Neuronal stem cell (in vitro differentiated cells): ENCODE data around the gene TPH1.

Experiments
- DNase-seq: peaks from one replicate; pipeline ENCODE4 v3.0.0-alpha.2; 2013; ENCODE audit warnings: low spot score
- H2AFZ ChIP-seq: one replicate; pipeline ENCODE4 v1.6.1; 2013; ENCODE audit warnings: mild to moderate bottlenecking, low read length, inconsistent platforms
- H2AK5ac ChIP-seq: 2 replicates; pipeline ENCODE4 v1.6.1; 2013; ENCODE audit warnings: low read depth, mild to moderate bottlenecking, inconsistent platforms, low read length, moderate library complexity, mixed read lengths
- H2BK120ac ChIP-seq: 2 replicates; pipeline ENCODE4 v1.6.1; 2013; ENCODE audit warnings: low read depth, mild to moderate bottlenecking, inconsistent platforms, low read length, moderate library complexity, mixed read lengths
- H2BK12ac ChIP-seq: one replicate; pipeline ENCODE4 v1.6.1; 2013; ENCODE audit warnings: low read length, inconsistent platforms
- H2BK15ac ChIP-seq: 2 replicates; pipeline ENCODE4 v1.6.1; 2013; ENCODE audit warnings: mild to moderate bottlenecking, low read length, inconsistent platforms, mixed read lengths
- H2BK5ac ChIP-seq: one replicate; pipeline ENCODE4 v1.6.1; 2013; ENCODE audit warnings: inconsistent platforms, mild to moderate bottlenecking, low read length, moderate library complexity
- H3K14ac ChIP-seq: one replicate; pipeline ENCODE4 v1.6.1; 2013; ENCODE audit warnings: low read length, inconsistent platforms
- H3K18ac ChIP-seq: 2 replicates; pipeline ENCODE4 v1.6.1; 2013; ENCODE audit warnings: low read length, inconsistent platforms
- H3K23ac ChIP-seq: 2 replicates; pipeline ENCODE4 v1.6.1; 2013; ENCODE audit warnings: low read depth, mild to moderate bottlenecking, mixed read lengths, low read length, inconsistent platforms; ENCODE audit not compliant: poor library complexity
- H3K27ac ChIP-seq: replicated peaks from 3 replicates; pipeline ENCODE4 v1.5.1; 2013; ENCODE audit warnings: low read length, inconsistent platforms
- H3K27me3 ChIP-seq, 3 experiments: 2 replicates each; pipeline ENCODE4 v1.6.1; 2013; ENCODE audit warnings: low read length in 3 of 3, mild to moderate bottlenecking in 2 of 3, inconsistent platforms in 1 of 3, low read depth in 1 of 3, mixed read lengths in 1 of 3, moderate library complexity in 1 of 3; ENCODE audit not compliant: control insufficient read depth in 3 of 3, insufficient read depth in 3 of 3
- H3K36me3 ChIP-seq, 2 donors: replicated peaks in 1 of 2; 2 replicates each; pipeline ENCODE4 v1.6.1; 2013; ENCODE audit warnings: low read length in 2 of 2; ENCODE audit not compliant: control insufficient read depth in 2 of 2, insufficient read depth in 2 of 2
- H3K4ac ChIP-seq: 2 replicates; pipeline ENCODE4 v1.6.1; 2013; ENCODE audit warnings: inconsistent platforms, mild to moderate bottlenecking, low read length, moderate library complexity
- H3K4me1 ChIP-seq, 2 donors: 1 replicate in 1 of 2; 2 replicates in 1 of 2; pipeline ENCODE4 v1.6.1; 2013; ENCODE audit warnings: low read length in 2 of 2, low read depth in 1 of 2; ENCODE audit not compliant: control insufficient read depth in 2 of 2, insufficient read depth in 1 of 2
- H3K4me2 ChIP-seq: one replicate; pipeline ENCODE4 v1.6.1; 2013; ENCODE audit warnings: mild to moderate bottlenecking, low read length, inconsistent platforms; ENCODE audit not compliant: insufficient read depth, poor library complexity, severe bottlenecking
- H3K4me3 ChIP-seq, 2 donors: 2 replicates each; pipeline ENCODE4 v1.5.1; 2013; ENCODE audit warnings: low read length in 2 of 2, mild to moderate bottlenecking in 2 of 2, inconsistent platforms in 1 of 2, moderate library complexity in 1 of 2
- H3K79me1 ChIP-seq: one replicate; pipeline ENCODE4 v1.6.1; 2013; ENCODE audit warnings: low read depth, mild to moderate bottlenecking, inconsistent platforms, low read length, moderate library complexity
- H3K9ac ChIP-seq: one replicate; pipeline ENCODE4 v1.6.1; 2013; ENCODE audit warnings: mild to moderate bottlenecking, low read depth, low read length, inconsistent platforms; ENCODE audit not compliant: poor library complexity
- H3K9me3 ChIP-seq, 2 donors: replicated peaks in 1 of 2; 2 replicates each; pipeline versions ENCODE3 to v1.6.1; 2013; ENCODE audit warnings: low read length in 2 of 2, mild to moderate bottlenecking in 2 of 2, inconsistent platforms in 1 of 2, low read depth in 1 of 2, mixed read lengths in 1 of 2, moderate library complexity in 1 of 2; ENCODE audit not compliant: control insufficient read depth in 2 of 2, insufficient read depth in 1 of 2
- H4K8ac ChIP-seq: one replicate; pipeline ENCODE4 v1.6.1; 2013; ENCODE audit warnings: low read depth, mild to moderate bottlenecking, inconsistent platforms, low read length, moderate library complexity
- H4K91ac ChIP-seq: one replicate; pipeline ENCODE4 v1.6.1; 2013; ENCODE audit warnings: low read length, low read depth, mild to moderate bottlenecking, inconsistent platforms; ENCODE audit not compliant: poor library complexity
- WGBS, 2 donors: extraction: QIAGEN DNeasy Blood & Tissue Kit; methylation state at CpG; one replicate each; pipeline ENCODE4 v1.1.7; 2013; ENCODE audit warnings: missing lambda C conversion rate in 2 of 2, mixed read lengths in 1 of 2; ENCODE audit not compliant: insufficient read length in 2 of 2, insufficient replicate concordance in 1 of 2; ENCODE audit errors: extremely low coverage in 2 of 2; 5-methylcytosine and 5-hydroxymethylcytosine counted together

TPH1 gene

DNA sequence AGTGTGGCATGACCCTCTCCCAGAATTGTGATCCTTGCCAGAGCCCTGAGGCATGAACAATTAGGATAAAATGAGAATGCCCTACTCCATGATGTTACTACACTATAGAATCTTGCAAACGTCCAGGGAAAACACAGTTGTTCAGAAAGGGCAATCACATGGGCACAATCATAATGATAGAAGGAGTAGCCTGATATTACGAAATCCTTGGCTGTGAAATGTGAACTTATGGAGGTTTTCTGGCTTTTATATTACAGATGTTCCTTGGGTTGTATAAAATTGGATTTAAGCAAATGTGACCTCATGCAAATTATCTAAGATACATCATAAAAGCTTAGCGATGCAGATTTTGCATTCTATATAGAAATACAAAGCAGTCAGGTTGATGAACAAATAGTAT lies 29.4 kb upstream of the TPH1 start:
- Histone ChIP-seq H2BK5ac (no peak overlapping the region), H2BK120ac (no peak overlapping the region), H3K4me2 (no peak overlapping the region), H4K8ac (no peak overlapping the region), H4K91ac (no peak overlapping the region), H3K9ac (no peak overlapping the region), H3K4ac (no peak overlapping the region), H3K14ac (no peak overlapping the region), H3K4me1 (no peaks in the 10 kb centered on the region), H3K23ac (no peak overlapping the region), H3K27me3 (no peaks in the 10 kb centered on the region), H3K36me3 (peaks cover 5 to 44% of the 10 kb centered on the region in 2 donors), H2BK12ac (no peak overlapping the region), H2BK15ac (no peak overlapping the region), H3K4me3 (no peak overlapping the region), H2AK5ac (no peak overlapping the region), H3K79me1 (no peaks in the 10 kb centered on the region), H3K18ac (no peak overlapping the region), H2AFZ (no peak overlapping the region), H3K27ac (no peak overlapping the region), H3K9me3 (no peaks in the 10 kb centered on the region)
- no CpG with 5 or more reads among the region's 3 CpGs for WGBS, 2 donors
- DNase-seq = no peak

DNA sequence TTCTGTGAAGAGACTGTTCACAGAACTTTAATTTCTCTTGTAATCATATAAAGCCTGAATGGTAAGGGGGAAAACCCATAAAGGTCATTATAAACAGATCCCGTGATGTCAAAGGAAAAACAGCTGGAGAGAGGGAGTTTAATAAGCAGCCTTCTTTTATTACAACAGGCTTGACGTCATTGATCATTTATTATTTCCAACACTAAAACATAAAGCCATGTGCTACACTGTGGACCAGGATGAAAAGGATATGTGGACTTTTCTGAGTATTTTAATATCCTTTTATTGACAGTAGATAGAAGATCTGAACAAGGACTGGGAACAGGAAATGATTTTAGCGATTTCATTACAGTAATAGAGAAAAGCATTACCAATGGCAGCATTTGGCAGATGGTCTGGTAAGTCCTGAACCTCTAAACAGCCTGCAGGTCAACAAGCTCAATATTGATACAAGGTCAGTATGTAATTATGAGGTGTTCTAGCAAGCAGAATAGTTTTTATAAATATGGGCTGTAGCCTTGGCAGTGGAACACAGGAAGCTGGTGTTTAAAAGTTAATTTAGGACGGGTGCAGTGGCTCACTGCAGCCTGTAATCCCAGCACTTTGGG lies 25.1 kb upstream of the TPH1 start:
- no peak overlapping the region for H3K14ac ChIP-seq
- no peak overlapping the region for H3K4me3 ChIP-seq
- no peak overlapping the region for H2AK5ac ChIP-seq
- H3K18ac ChIP-seq = no peak overlapping the region
- no peaks in the 10 kb centered on the region for H3K79me1 ChIP-seq
- no peak overlapping the region for H4K91ac ChIP-seq
- H3K27ac ChIP-seq = no peak overlapping the region
- H4K8ac ChIP-seq = no peak overlapping the region
- H3K36me3 ChIP-seq = peaks cover 2 to 17% of the 10 kb centered on the region in 2 donors
- no peaks in the 10 kb centered on the region for H3K4me1 ChIP-seq
- H3K9ac ChIP-seq = no peak overlapping the region
- H2AFZ ChIP-seq = no peak overlapping the region
- no peaks in the 10 kb centered on the region for H3K9me3 ChIP-seq
- no peak overlapping the region for H2BK15ac ChIP-seq
- DNase-seq = no peak
- no peak overlapping the region for H2BK120ac ChIP-seq
- WGBS, 2 donors = no CpG with 5 or more reads among the region's 4 CpGs
- no peak overlapping the region for H3K4me2 ChIP-seq
- no peak overlapping the region for H3K4ac ChIP-seq
- no peak overlapping the region for H2BK12ac ChIP-seq
- H3K27me3 ChIP-seq = no peaks in the 10 kb centered on the region
- H3K23ac ChIP-seq = no peak overlapping the region
- no peak overlapping the region for H2BK5ac ChIP-seq

DNA sequence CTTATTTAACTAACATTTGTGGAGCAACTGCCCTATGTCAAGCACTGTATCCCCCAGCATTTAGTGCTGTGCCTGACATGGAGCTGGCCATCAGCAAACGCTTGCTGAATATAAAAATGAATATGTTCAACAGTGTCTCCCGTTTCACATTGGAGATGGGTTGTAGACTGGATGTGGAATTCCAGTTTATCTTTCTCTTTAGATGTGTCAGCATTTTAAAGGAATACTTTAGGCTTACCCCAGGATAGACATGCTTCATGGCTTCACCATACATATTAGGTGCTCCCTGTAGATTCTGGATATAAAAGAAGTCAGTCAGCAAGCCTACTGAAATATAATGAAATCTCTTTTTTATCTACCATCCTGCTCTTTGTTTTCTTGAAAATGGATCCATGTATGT lies 21.3 kb upstream of the TPH1 start:
- Histone ChIP-seq H4K91ac (no peak overlapping the region), H3K4ac (no peak overlapping the region), H2AFZ (no peak overlapping the region), H2BK120ac (no peak overlapping the region), H3K9ac (no peak overlapping the region), H2BK15ac (no peak overlapping the region), H2AK5ac (no peak overlapping the region), H3K18ac (no peak overlapping the region), H3K27me3 (no peaks in the 10 kb centered on the region), H3K4me2 (no peak overlapping the region), H3K36me3 (peaks cover 2 to 4% of the 10 kb centered on the region in 2 donors), H3K79me1 (no peaks in the 10 kb centered on the region), H3K4me3 (no peak overlapping the region), H2BK12ac (no peak overlapping the region), H3K14ac (no peak overlapping the region), H2BK5ac (no peak overlapping the region), H4K8ac (no peak overlapping the region), H3K4me1 (peaks cover 0 to 3% of the 10 kb centered on the region in 2 donors), H3K23ac (no peak overlapping the region), H3K27ac (no peak overlapping the region), H3K9me3 (no peaks in the 10 kb centered on the region)
- DNase-seq = no peak
- no CpG with 5 or more reads among the region's 2 CpGs for WGBS, 2 donors

DNA sequence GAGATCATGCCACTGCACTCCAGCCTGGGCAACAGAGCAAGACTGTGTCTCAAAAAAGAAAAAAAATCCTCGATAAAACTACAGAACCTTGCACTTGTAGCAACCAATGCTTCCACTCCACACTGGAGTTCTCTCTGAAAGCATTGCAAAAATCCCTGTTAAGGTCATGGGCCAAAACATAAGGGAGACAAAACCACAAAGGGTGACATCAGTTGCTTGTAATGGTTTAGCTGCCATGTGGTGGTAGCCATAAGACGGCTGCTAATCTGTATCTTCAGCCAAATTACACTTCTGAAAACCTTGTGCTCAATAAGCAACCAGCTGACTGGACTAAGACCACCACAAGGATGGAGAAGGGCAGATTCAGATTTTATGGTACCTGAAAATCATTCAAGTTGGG lies 20.6 kb upstream of the TPH1 start:
- no peak overlapping the region for H2BK12ac ChIP-seq
- no peak overlapping the region for H3K18ac ChIP-seq
- H3K36me3 ChIP-seq = peaks cover 2 to 4% of the 10 kb centered on the region in 2 donors
- no peak overlapping the region for H4K8ac ChIP-seq
- no peak overlapping the region for H2AK5ac ChIP-seq
- H2AFZ ChIP-seq = no peak overlapping the region
- no peak overlapping the region for H3K4ac ChIP-seq
- H3K4me3 ChIP-seq = no peak overlapping the region
- H3K4me1 ChIP-seq = peaks cover 0 to 3% of the 10 kb centered on the region in 2 donors
- H3K14ac ChIP-seq = no peak overlapping the region
- no peaks in the 10 kb centered on the region for H3K79me1 ChIP-seq
- H3K4me2 ChIP-seq = no peak overlapping the region
- H2BK120ac ChIP-seq = no peak overlapping the region
- H3K9ac ChIP-seq = no peak overlapping the region
- H2BK15ac ChIP-seq = no peak overlapping the region
- H2BK5ac ChIP-seq = no peak overlapping the region
- DNase-seq = no peak
- no CpG with 5 or more reads among the region's 2 CpGs for WGBS, 2 donors
- no peaks in the 10 kb centered on the region for H3K27me3 ChIP-seq
- no peak overlapping the region for H3K23ac ChIP-seq
- H4K91ac ChIP-seq = no peak overlapping the region
- no peak overlapping the region for H3K27ac ChIP-seq
- no peaks in the 10 kb centered on the region for H3K9me3 ChIP-seq
